Measurements from ENCODE around the gene DEF6.

DEF6 gene

GRCh38 chr6:35342258-35343091 is 44.9 kb downstream of the DEF6 start, which contains the start of gene PPARD:
TSS of gene PPARD (plus strand) at chr6:35342558. CDS start at chr6:35411088, 68,530 bp downstream.
- peak; percentile 69 to 99 (median 97) for DNase-seq

DNA sequence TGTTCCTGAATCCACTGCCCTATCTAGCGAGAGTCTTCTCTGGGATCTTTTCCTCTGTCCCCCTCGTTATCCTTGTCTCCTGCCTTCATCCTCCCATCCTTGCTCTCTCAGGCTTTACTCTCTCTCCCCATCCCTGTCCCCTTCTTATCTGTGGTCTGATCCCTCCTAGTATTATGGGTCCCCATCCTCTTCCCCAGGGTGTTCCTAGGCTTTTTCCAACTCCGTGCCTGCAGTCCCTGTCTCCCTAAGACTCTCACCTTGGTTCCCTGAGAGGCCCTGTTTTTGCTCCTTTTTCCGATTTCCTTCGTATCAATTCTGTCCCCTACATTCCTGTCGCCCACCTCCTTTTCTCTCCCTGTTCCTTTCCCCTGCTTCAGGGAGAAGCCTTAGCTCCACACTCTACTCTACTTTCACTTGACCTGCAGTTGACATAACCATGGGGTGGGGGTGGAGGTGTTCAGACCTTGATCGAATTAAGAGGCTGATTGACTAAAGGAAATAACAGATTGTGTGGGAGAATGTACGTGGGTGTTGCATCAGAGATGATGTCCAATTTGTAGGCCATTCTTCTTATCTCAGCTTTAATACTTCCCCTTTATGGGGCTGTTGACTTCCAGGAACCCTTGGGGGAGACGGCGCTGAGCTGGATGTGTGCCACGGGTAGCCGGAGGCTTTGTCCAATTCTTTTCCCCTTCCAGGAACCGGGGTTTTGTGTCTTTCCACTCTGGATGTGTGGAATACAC is 45.6 kb downstream of the DEF6 start:
- DNase-seq, result peak in 9 of 58 donors; percentile 8 to 29 (median 15)

DNA sequence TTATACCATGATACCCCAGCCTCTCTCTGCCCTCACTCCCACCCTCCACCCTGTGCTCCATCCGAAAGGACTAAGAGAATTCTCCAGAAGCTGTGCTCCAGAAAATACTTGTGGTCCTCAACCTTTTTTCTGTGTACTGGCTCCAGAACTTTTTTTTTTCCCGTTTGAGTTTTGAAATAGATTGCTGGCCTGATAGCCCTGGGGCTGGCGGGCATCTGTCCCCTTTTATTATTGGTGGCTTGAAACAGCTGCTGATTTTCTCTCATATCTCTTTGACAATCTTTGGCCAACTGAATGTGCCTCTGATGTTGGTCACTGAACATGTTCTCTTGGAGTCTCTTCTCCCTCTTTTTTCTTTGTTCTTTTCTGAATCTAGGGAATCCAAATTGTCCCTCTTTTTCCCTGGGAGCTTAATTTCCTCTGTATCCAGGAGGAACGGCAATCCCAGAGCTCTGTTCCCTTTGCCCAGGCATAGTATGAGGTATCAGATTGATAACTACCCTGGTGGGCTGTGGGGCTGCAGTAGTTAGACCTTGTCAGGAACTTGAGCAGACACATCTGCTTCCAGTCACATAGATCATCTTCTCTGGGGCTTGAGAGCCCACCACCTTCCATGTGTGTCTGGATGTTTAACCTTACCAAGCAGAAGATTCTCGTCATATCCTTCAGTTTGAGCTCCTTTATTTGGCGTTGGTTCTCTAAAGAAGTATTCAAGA is 46.4 kb downstream of the DEF6 start:
- DNase-seq, result no peak

- DNase-seq, result no peak
Measured at GRCh38 chr6:35351422-35351821, 53.8 kb downstream of the DEF6 start.

- DNase-seq, result no peak
Measured at GRCh38 chr6:35352735-35353134, 55.1 kb downstream of the DEF6 start.

GRCh38 chr6:35354361-35355135 is 56.9 kb downstream of the DEF6 start:
- DNase-seq, result no peak

DNA sequence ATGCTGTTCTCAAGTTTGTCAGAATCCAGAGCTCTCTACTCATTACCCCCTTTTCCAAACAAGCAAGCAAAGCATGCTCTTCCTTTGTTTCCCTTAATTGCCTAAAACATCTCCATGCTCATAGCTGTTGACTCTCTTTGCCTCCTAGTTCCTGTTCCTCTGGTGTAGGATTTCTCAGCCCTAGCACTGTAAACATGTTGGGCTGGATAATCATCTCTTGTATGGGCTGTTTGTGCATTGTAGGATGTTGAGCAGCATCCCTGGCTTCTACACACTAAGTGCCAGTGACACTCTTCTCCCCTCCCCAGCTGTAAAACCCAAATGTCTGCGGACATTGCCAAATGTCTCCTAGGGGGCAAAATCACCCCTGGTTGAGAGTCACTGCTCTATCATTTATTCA is 58.8 kb downstream of the DEF6 start:
- peak in 2 of 58 donors; percentile 13 to 43 for DNase-seq

DNA sequence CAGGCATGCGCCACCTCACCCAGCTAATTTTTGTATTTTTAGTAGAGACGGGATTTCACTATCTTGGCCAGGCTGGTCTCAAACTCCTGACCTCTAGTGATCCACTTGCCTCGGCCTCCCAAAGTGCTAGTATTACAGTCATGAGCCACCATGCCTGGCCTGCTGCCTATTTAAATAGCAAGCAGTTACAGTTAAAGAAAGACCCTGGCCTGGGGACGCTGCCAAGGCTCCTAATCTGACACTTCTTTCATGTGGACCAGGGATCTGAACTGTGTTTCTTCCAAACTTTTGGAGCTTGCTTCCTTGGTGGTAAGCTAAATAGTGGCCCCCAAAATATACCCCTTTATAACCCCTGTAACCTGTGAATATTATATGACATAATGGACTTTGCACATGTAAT is 60.1 kb downstream of the DEF6 start:
- DNase-seq, result no peak

DNA sequence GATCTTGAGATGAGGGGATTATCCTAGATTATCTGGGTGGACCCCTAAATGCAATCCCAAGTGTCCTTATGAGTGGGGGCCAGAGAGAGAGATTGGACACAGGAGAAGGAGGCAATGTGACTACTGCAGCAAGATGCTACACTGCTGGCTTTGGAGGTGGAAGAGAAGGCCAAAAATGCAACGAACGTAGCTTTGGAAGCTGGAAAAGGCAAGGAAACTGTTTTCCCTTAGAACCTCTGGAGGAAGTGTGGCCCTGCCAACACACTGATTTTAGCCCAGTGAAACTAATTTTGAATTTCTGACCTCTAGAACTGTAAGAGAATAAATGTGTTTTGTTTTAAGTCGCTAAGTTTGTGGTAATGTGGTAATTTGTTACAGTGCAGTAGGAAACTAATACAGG is 60.5 kb downstream of the DEF6 start:
- DNase-seq, result no peak

DNA sequence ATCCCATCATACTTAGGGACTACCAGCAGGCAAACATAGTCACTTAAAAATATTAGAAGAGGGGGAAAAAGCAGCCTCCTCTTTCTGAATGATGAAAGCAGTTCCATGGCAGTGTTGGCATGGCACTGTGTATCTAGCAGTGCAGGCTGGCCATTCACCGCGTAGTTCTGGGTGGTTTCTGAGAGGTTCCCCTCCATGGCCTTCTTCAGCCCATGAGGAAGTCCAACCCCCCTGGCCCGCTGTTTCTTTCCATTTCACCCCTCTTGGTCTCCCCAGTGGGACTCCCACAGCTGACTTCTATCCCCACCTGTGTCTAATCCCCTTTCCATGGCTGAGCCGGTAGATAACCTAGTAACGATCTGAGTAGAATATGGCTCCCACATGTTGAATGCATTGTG is 61.7 kb downstream of the DEF6 start:
- no peak for DNase-seq

DNA sequence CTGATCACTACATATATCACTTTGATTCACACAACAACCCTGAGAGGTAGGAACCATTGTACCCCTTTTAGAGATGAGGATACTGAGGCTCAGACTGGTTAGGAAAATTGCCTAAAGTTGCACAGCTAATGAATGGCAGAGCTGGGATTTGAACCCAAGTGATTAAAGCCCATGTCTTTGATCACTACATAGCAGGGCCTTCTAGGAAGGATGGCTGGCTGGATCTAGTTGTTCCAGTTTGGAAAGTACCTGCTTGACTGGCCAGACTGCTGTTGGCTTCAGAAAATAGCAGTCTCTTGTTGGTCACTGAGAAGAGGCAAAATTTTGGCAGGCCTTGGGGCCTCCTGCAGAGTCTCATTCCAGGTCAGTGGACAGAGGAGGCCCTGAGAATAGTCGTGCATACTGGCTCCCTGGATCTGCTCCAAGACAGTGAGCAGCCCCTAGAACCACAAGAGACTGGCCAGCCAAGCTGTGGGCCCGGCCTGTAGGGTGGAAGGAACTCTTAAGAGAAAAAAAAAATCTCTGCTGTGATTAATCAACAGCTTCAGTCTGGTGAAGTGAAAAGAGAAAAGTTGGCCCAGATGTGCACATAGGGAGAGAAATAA is 62.2 kb downstream of the DEF6 start:
- DNase-seq, result peak in 48 of 58 donors; percentile 18 to 88 (median 60)

DNA sequence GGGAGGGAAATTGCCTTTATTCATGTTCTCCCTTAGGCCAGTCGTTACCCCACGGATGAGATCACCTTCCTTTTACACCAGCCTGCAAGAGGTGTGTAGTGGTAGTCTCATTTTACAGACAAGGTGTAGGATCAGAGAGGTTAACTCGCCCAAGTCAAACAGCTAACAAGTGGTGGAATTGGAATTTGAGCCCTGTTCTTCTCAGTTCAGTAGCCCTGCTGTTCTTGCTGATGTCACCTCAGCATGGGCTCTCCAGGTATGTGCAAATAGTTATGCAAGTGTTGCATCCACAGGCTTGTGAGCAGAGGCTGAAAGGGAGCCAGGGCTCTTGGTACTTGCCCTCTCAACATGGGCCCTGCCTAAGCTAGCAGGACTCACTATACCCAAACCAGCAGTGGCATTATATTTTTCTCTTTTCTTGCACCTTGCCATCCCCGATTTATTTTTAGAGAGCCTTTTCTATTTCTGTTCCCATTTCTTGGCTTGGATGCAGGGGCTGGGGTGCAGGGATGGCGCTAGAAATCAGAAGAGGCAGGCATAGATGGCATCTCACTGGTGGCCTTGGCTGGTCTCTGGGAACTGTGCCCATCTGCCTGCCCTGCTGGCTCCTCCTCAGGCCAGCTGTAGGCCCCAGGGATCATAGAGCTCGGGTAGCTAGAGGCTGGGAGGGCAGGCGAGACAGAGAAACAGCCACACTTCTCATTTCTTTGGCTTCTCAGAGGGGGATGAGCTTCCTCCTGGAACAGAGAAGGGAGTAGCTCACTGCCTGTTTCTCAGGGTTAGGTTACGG is 62.9 kb downstream of the DEF6 start:
- DNase-seq, result peak in 47 of 58 donors; percentile 4 to 81 (median 59)

DNA sequence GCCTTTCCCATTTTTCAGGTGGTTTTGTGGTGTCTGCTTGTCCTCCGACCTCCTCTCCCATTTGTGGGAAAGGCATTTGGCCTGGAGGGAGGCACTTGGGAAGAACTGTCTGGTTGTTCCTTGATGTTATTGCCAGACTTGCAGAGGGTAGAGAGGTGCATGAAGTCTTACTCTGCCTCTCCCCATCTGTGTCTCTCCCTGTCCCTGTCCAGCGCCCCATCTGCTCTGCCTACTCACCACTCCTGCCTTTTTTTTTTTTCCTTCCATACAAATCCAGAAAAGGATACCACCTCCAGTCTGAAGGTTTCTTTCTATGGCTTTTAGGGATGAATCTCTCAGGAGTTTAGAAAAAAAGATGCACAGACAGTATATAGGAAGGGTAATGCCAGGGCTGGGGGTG is 64.6 kb downstream of the DEF6 start:
- peak in 1 of 58 donors; percentile 3 for DNase-seq

DNA sequence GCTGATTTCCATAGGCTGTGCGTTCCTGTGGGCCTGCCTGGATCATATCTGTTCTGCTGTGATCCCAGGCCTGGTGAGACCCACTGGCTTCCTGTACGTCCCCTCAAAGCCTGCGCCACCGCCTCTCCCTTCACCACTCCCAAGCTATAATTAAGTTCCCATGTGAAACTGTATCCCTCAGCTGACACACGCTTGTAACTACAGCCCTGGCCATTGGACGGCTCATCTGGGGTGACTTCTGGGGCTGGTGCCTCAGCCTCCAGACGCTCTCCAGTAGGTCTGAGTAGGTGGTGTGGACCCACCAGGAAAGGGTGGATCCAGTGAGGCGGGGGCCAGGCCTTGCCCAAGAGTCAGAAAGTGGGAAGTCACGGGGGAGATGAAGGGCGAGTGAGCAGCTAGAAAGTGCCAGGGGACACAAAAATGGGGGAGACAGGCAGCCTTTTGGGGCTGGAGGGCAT is 65.7 kb downstream of the DEF6 start:
- DNase-seq, result no peak

DNA sequence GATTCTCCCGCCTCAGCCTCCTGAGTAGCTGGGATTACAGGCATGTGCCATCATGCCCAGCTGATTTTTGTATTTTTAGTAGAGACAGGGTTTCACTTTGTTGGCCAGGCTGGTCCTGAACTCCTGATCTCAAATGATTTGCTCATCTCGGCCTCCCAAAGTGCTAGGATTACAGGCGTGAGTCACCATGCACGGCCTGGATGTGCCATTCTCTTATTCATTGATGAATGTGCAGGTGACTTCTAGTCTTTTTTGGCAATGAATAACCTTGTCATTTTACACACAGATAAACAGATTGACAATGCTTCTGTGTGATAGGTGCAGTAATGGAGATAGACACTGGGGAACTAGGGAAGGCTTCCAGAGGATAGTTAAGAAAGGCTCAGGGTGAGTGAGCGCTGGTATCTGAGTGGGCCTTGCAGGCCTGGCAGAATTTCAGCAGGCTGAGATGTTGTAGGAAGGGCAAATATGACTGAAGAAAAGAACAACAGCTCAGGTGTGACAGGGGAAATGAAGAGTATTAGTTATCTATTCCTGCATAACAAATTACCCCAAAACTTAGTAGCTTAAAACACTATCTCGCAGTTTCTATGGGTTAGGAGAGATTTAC is 68.1 kb downstream of the DEF6 start:
- no peak for DNase-seq

GRCh38 chr6:35366204-35366596 is 68.6 kb downstream of the DEF6 start:
- DNase-seq, result no peak

DNA sequence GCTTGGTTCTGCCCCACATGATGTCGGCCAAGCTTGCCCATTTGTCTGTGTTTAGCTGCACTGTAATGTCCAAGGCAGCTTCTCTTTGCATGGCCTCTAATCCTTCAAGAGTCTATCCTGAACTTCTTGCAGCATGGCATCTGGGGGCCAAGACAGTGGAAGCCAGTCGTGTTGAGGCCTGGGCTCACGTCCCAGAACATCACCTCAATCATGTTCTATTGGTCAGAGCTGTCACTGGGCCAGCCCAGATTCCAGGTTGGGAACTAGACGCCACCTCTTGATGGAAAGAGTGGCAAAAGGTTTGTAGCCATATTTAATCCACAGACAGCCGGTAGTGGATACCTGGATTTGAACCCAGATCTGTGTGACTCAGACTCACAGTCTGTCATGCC is 70.0 kb downstream of the DEF6 start:
- no peak for DNase-seq

- DNase-seq, result no peak
Measured at GRCh38 chr6:35368038-35368887, 70.6 kb downstream of the DEF6 start.
